Prostate gland (tissue), 2 donors: ENCODE data around the gene PAPSS2.

Experiments
- POLR2A ChIP-seq: fragments of 450-650 bp; IDR thresholded peaks from one replicate; pipeline ENCODE4 v1.6.1; 2016; ENCODE audit warnings: antibody characterized with exemption, mild to moderate bottlenecking
- POLR2AphosphoS5 ChIP-seq: sonication (generic); formaldehyde crosslinking; IDR thresholded peaks from one replicate; pipeline ENCODE4 v1.6.1; 2017; ENCODE audit warnings: antibody characterized with exemption
- TF ChIP-seq, protein P1 (sequence below), 4 experiments: fragments of 200-600 bp in 2 of 4; fragments of 450-650 bp in 2 of 4; sonication (generic) in 2 of 4; IDR thresholded peaks; 1 replicate in 3 of 4; 2 replicates in 1 of 4; pipeline ENCODE4 v1.5.1; 2016 to 2019; ENCODE audit warnings: antibody characterized with exemption in 4 of 4, mild to moderate bottlenecking in 2 of 4, moderate library complexity in 2 of 4

DNA sequence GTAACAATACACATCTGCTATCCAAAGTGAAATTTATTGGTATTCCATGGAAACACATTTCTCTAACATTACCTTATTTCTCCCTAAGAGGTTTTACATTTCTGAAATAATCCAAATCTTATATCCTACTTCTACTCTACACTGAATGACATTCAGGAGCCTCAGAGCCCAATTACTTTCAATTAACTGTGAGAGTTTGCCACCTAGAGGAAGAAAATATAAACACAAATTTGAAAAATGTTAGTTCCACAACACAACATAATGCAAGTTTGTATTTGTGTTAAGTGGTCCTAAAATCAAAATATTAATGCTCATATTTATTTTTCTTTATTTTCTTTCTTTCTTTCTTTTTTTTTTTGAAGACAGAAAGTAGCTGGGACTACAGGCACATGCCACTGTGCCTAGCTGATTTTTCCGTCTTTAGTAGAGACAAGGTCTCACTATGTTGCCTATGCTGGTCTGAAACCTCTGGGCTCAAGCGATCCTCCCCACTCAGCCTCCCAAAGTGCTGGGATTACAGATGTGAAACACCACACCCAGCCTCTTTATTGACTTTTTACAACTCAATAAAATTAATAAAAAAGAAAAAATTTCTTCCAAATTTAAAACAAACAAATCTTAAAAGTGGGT, 112.3 kb downstream of the PAPSS2 start:
- TF ChIP-seq POLR2A (no peak), POLR2AphosphoS5 (no peak)
- TF ChIP-seq, protein P1, sequence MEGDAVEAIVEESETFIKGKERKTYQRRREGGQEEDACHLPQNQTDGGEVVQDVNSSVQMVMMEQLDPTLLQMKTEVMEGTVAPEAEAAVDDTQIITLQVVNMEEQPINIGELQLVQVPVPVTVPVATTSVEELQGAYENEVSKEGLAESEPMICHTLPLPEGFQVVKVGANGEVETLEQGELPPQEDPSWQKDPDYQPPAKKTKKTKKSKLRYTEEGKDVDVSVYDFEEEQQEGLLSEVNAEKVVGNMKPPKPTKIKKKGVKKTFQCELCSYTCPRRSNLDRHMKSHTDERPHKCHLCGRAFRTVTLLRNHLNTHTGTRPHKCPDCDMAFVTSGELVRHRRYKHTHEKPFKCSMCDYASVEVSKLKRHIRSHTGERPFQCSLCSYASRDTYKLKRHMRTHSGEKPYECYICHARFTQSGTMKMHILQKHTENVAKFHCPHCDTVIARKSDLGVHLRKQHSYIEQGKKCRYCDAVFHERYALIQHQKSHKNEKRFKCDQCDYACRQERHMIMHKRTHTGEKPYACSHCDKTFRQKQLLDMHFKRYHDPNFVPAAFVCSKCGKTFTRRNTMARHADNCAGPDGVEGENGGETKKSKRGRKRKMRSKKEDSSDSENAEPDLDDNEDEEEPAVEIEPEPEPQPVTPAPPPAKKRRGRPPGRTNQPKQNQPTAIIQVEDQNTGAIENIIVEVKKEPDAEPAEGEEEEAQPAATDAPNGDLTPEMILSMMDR (IDR thresholded peaks at IDR 0.05): peak in 3 of 4 experiments; percentile 36 to 62 (median 49)
